NCI-H524 (cell line): Measurements from ENCODE around the gene MEIOC.
A peak's percentile ranks its signal among the peaks of the same experiment; 100 is the strongest.
"Not testable (repeated sequence)": the region's sequence is repeated elsewhere in the genome, so short reads cannot be mapped to it uniquely, and the experiment has no call there.

Experiments used
- DNase-seq, 2 experiments: peaks; one replicate each; lab custom pipeline; 2025; lab: John Stamatoyannopoulos, UW

MEIOC gene

GRCh38 chr17:44647736-44648135 is 8.5 kb upstream of the MEIOC start:
- no peak for DNase-seq

- DNase-seq: no peak
Measured at GRCh38 chr17:44648963-44649362, 7.3 kb upstream of the MEIOC start.

- no peak for DNase-seq
Measured at GRCh38 chr17:44651228-44651627, 5.0 kb upstream of the MEIOC start.

GRCh38 chr17:44652727-44653126 is 3.5 kb upstream of the MEIOC start:
- no peak for DNase-seq

GRCh38 chr17:44653384-44653783 is 2.9 kb upstream of the MEIOC start:
- DNase-seq: no peak

- DNase-seq: no peak
Measured at GRCh38 chr17:44653954-44654353, 2.3 kb upstream of the MEIOC start.

- DNase-seq: no peak
Measured at GRCh38 chr17:44661835-44662234, 5.6 kb downstream of the MEIOC start.

GRCh38 chr17:44663095-44663494 is 6.8 kb downstream of the MEIOC start:
- DNase-seq: no peak

- DNase-seq: no peak
Measured at GRCh38 chr17:44664867-44665266, 8.6 kb downstream of the MEIOC start.

GRCh38 chr17:44666006-44666405 is 9.7 kb downstream of the MEIOC start:
- no peak for DNase-seq

- peak in 1 of 2 experiments; percentile 17 for DNase-seq
Measured at GRCh38 chr17:44672479-44673093, 16.3 kb downstream of the MEIOC start.

- no peak for DNase-seq
Measured at GRCh38 chr17:44673893-44674292, 17.6 kb downstream of the MEIOC start.

GRCh38 chr17:44677136-44677535 is 20.9 kb downstream of the MEIOC start:
- no peak for DNase-seq

- not testable (repeated sequence) for DNase-seq
Measured at GRCh38 chr17:44683303-44683702, 27.0 kb downstream of the MEIOC start.

- no peak for DNase-seq
Measured at GRCh38 chr17:44687756-44688155, 31.5 kb downstream of the MEIOC start.

- no peak for DNase-seq
Measured at GRCh38 chr17:44688200-44688599, 31.9 kb downstream of the MEIOC start.

- DNase-seq: peak in 1 of 2 experiments; percentile 36
Measured at GRCh38 chr17:44688675-44689476, 32.6 kb downstream of the MEIOC start.

GRCh38 chr17:44689477-44690217 is 33.4 kb downstream of the MEIOC start, which contains the start of gene CCDC43:
TSS of gene CCDC43 (minus strand) at chr17:44689776. CDS start at chr17:44689753, 23 bp downstream.
- DNase-seq: peak; percentile 91 to 95

- not testable (repeated sequence) for DNase-seq
Measured at GRCh38 chr17:44690746-44691306, 34.6 kb downstream of the MEIOC start.

- DNase-seq: no peak
Measured at GRCh38 chr17:44693609-44694008, 37.3 kb downstream of the MEIOC start.

- DNase-seq: not testable (repeated sequence)
Measured at GRCh38 chr17:44700288-44700687, 44.0 kb downstream of the MEIOC start.

GRCh38 chr17:44707755-44708400 is 51.6 kb downstream of the MEIOC start:
- no peak for DNase-seq
